ENCODE data around the gene GPX4. TPM values are rescaled to one million over a fixed set of nuclear protein-coding genes. Genes with fewer than 3 reads are reported as not detected.

Gene GPX4
- total and polyA plus RNA-seq, 2 of the 13 experiments (the other 11 are each of a cell fraction or from before 2014, with no cell fraction given): 535 to 613 TPM

DNA sequence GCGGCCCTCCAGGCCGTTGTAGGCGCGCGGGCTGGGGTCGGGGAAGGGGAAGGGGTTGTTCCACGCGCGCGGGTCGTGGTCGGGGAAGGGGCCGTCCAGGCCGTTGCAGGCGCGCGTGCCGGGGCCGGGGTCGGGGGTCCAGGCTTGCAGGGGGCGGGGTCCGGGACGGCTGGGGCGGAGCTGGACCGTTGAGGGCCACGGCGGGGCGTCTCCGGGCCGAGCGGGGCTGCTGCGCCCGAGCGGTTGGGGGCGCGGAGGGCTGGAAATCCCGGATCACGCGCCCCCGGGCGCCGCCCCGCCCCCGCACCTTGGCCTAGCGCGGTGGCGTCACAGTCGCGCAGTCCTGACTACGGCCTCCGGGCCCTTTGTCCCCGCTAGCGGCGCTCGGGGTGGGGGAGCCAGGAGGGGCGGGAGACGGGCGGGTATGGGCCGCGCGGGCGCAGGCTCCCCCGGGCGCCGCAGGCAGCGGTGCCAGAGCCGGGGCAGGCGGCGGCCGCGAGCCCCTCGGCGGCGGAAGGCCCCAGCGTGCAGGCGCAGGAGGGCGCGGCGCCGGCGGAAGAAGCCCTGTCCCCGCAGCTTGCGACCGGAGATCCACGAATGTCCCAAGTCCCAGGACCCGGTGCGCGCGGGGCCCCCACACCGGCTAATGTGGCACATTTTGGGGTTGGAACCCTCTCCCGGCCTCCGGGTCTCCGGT, 665 bp downstream of the GPX4 start (continued):
- TF ChIP-seq, protein P1, sequence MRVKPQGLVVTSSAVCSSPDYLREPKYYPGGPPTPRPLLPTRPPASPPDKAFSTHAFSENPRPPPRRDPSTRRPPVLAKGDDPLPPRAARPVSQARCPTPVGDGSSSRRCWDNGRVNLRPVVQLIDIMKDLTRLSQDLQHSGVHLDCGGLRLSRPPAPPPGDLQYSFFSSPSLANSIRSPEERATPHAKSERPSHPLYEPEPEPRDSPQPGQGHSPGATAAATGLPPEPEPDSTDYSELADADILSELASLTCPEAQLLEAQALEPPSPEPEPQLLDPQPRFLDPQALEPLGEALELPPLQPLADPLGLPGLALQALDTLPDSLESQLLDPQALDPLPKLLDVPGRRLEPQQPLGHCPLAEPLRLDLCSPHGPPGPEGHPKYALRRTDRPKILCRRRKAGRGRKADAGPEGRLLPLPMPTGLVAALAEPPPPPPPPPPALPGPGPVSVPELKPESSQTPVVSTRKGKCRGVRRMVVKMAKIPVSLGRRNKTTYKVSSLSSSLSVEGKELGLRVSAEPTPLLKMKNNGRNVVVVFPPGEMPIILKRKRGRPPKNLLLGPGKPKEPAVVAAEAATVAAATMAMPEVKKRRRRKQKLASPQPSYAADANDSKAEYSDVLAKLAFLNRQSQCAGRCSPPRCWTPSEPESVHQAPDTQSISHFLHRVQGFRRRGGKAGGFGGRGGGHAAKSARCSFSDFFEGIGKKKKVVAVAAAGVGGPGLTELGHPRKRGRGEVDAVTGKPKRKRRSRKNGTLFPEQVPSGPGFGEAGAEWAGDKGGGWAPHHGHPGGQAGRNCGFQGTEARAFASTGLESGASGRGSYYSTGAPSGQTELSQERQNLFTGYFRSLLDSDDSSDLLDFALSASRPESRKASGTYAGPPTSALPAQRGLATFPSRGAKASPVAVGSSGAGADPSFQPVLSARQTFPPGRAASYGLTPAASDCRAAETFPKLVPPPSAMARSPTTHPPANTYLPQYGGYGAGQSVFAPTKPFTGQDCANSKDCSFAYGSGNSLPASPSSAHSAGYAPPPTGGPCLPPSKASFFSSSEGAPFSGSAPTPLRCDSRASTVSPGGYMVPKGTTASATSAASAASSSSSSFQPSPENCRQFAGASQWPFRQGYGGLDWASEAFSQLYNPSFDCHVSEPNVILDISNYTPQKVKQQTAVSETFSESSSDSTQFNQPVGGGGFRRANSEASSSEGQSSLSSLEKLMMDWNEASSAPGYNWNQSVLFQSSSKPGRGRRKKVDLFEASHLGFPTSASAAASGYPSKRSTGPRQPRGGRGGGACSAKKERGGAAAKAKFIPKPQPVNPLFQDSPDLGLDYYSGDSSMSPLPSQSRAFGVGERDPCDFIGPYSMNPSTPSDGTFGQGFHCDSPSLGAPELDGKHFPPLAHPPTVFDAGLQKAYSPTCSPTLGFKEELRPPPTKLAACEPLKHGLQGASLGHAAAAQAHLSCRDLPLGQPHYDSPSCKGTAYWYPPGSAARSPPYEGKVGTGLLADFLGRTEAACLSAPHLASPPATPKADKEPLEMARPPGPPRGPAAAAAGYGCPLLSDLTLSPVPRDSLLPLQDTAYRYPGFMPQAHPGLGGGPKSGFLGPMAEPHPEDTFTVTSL (CRISPR knock-in tag; IDR thresholded peaks at IDR 0.05; ENCODE audit: borderline replicate concordance): no peak
- TF ChIP-seq MTF2 (CRISPR knock-in tag; IDR thresholded peaks at IDR 0.05; ENCODE audit: borderline replicate concordance) (peak; percentile 63; the same call in 1 of the 2 replicates), ZC3H13 (CRISPR knock-in tag; IDR thresholded peaks at IDR 0.05) (no peak), NFYB (CRISPR knock-in tag; IDR thresholded peaks at IDR 0.05) (no peak), ZSCAN21 (CRISPR knock-in tag; IDR thresholded peaks at IDR 0.05; ENCODE audit: borderline replicate concordance) (0 out of 2 replicates have a peak, but pooled peaks have one; percentile 34), HOXD1 (CRISPR knock-in tag; IDR thresholded peaks at IDR 0.05) (no peak), SIX4 (CRISPR knock-in tag; IDR thresholded peaks at IDR 0.05) (no peak), KMT2B (CRISPR knock-in tag; IDR thresholded peaks at IDR 0.05) (no peak), ZNF709 (CRISPR knock-in tag; IDR thresholded peaks at IDR 0.05) (peak; percentile 22; the same call in 1 of the 2 replicates), AKAP8 (CRISPR knock-in tag; IDR thresholded peaks at IDR 0.05) (no peak), MAZ (IDR thresholded peaks at IDR 0.05; ENCODE audit: borderline replicate concordance, low read depth, low read length) (peak; percentile 70; the same call in 1 of the 2 replicates), MAZ (CRISPR knock-in tag; IDR thresholded peaks at IDR 0.05; ENCODE audit: low read depth) (no peak; the same call in 1 of the 2 replicates), MEIS1 (CRISPR knock-in tag; IDR thresholded peaks at IDR 0.05; ENCODE audit: borderline replicate concordance) (no peak), RBM22 (optimal IDR thresholded peaks at IDR 0.05; ENCODE audit: low read length) (no peak), ZBTB8A (CRISPR knock-in tag; IDR thresholded peaks at IDR 0.05; ENCODE audit: borderline replicate concordance, low read depth) (no peak), ZFX (CRISPR knock-in tag; IDR thresholded peaks at IDR 0.05; ENCODE audit: low read depth) (peak; percentile 43), HDAC1 (CRISPR knock-in tag; IDR thresholded peaks at IDR 0.05) (peak; percentile 63; the same call in 1 of the 2 replicates), NR2C2 (CRISPR knock-in tag; IDR thresholded peaks at IDR 0.05; ENCODE audit: borderline replicate concordance) (0 out of 2 replicates have a peak, but pooled peaks have one; percentile 4), RARA (CRISPR knock-in tag; IDR thresholded peaks at IDR 0.05) (0 out of 2 replicates have a peak, but pooled peaks have one; percentile 8)
- TF ChIP-seq, protein P2, sequence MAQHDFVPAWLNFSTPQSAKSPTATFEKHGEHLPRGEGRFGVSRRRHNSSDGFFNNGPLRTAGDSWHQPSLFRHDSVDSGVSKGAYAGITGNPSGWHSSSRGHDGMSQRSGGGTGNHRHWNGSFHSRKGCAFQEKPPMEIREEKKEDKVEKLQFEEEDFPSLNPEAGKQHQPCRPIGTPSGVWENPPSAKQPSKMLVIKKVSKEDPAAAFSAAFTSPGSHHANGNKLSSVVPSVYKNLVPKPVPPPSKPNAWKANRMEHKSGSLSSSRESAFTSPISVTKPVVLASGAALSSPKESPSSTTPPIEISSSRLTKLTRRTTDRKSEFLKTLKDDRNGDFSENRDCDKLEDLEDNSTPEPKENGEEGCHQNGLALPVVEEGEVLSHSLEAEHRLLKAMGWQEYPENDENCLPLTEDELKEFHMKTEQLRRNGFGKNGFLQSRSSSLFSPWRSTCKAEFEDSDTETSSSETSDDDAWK (CRISPR knock-in tag; IDR thresholded peaks at IDR 0.05): no peak
- TF ChIP-seq, protein P3, sequence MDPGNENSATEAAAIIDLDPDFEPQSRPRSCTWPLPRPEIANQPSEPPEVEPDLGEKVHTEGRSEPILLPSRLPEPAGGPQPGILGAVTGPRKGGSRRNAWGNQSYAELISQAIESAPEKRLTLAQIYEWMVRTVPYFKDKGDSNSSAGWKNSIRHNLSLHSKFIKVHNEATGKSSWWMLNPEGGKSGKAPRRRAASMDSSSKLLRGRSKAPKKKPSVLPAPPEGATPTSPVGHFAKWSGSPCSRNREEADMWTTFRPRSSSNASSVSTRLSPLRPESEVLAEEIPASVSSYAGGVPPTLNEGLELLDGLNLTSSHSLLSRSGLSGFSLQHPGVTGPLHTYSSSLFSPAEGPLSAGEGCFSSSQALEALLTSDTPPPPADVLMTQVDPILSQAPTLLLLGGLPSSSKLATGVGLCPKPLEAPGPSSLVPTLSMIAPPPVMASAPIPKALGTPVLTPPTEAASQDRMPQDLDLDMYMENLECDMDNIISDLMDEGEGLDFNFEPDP (CRISPR knock-in tag; conservative IDR thresholded peaks at IDR 0.05): no peak
